K562 (cell line): Measurements from ENCODE around the gene PRSS38. TPM values are rescaled to one million over a fixed set of nuclear protein-coding genes. Genes with fewer than 3 reads are reported as not detected.

Source experiments
- ATAC-seq: fragments of 200-7000 bp; cut with Tn5 transposase; 3 replicates; pipeline ENCODE4 v1.9.1; 2020; ENCODE audit warnings: moderate library complexity
- BruUV-seq: library from RNA; stranded (reverse); fragments of 400-500 nt; replicated peaks from 2 replicates; lab custom pipeline; 2021; lab: Mats Ljungman, UMichigan
- CTCF ChIA-PET: fragments of 300-600 bp; formaldehyde crosslinking; extraction: SDS; loops from one replicate; lab custom pipeline; 2021; ENCODE audit warnings: low intra/inter-chr PET ratio; lab: Yijun Ruan, JAX
- POLR2A ChIA-PET: fragments of 300-600, 350-650 bp; sonication (Branson Sonifier 250); formaldehyde crosslinking; extraction: SDS; loops from one replicate; lab custom pipeline; 2021; ENCODE audit warnings: antibody characterized with exemption, inconsistent platforms; lab: Yijun Ruan, JAX
- DNase-seq, 4 experiments: peaks; one replicate each; pipeline versions ENCODE4 v3.0.0 to v3.0.0-alpha.2; 2011 to 2018; ENCODE audit warnings: low spot score in 3 of 4, mixed read lengths in 3 of 4; ENCODE audit errors: extremely low read depth in 1 of 4
- FAIRE-seq: peaks from 2 replicates; lab custom pipeline; 2011; peaks lifted over from hg19 to GRCh38; lab: Jason Lieb, UNC
- H2AFZ ChIP-seq: 2 replicates; pipeline ENCODE4 v1.6.0; 2011; ENCODE audit warnings: low read depth, low read length, control low read depth, inconsistent platforms
- H3K27ac ChIP-seq: fragments of 200-600 bp; 3 replicates; pipeline ENCODE4 v1.8.0; 2011; ENCODE audit warnings: low read depth, mild to moderate bottlenecking, control low read depth, inconsistent platforms, low read length, moderate library complexity, mixed read lengths; ENCODE audit errors: extremely low read depth
- H3K27me3 ChIP-seq, 2 experiments: fragments of 300-600 bp in 1 of 2; 2 replicates in 1 of 2; 3 replicates in 1 of 2; pipeline versions ENCODE4 v1.6.0 to v1.8.0; 2011; ENCODE audit warnings: inconsistent platforms in 2 of 2, low read length in 2 of 2, mild to moderate bottlenecking in 1 of 2, mixed read lengths in 1 of 2, moderate library complexity in 1 of 2; ENCODE audit not compliant: control insufficient read depth in 2 of 2, insufficient read depth in 2 of 2
- H3K36me3 ChIP-seq: fragments of 300-600 bp; 3 replicates; pipeline ENCODE4 v1.8.0; 2011; ENCODE audit warnings: mild to moderate bottlenecking, low read length, inconsistent platforms; ENCODE audit not compliant: control insufficient read depth, insufficient read depth
- H3K4me1 ChIP-seq, 2 experiments: fragments of 200-600 bp in 1 of 2; replicated peaks in 1 of 2; 2 replicates in 1 of 2; 3 replicates in 1 of 2; pipeline versions ENCODE4 v1.5.1 to v1.8.0; 2011; ENCODE audit warnings: inconsistent platforms in 2 of 2, low read length in 2 of 2, mild to moderate bottlenecking in 1 of 2, mixed read lengths in 1 of 2, moderate library complexity in 1 of 2; ENCODE audit not compliant: control insufficient read depth in 2 of 2, insufficient read depth in 2 of 2
- H3K4me2 ChIP-seq: 2 replicates; pipeline ENCODE4 v1.6.1; 2011; ENCODE audit warnings: low read length, control low read depth, inconsistent platforms, mixed read lengths; ENCODE audit not compliant: insufficient read depth
- H3K4me3 ChIP-seq: fragments of 200-600 bp; sonication (generic), shearing (Covaris generic); 2 replicates; pipeline ENCODE4 v1.5.1; 2016; ENCODE audit warnings: control low read depth, inconsistent platforms
- H3K79me2 ChIP-seq: fragments of 200-600 bp; 3 replicates; pipeline ENCODE4 v1.8.0; 2011; ENCODE audit warnings: low read length, inconsistent platforms; ENCODE audit not compliant: control insufficient read depth, insufficient read depth
- H3K9ac ChIP-seq, 2 experiments: 2 replicates each; pipeline versions ENCODE4 v1.6.0 to v1.6.1; 2011; ENCODE audit warnings: low read depth in 2 of 2, low read length in 2 of 2, control low read depth in 1 of 2, inconsistent platforms in 1 of 2, mild to moderate bottlenecking in 1 of 2, mixed read lengths in 1 of 2; ENCODE audit not compliant: insufficient read depth in 1 of 2
- H3K9me1 ChIP-seq: one replicate; pipeline ENCODE4 v1.6.0; 2011; ENCODE audit warnings: inconsistent platforms, mild to moderate bottlenecking, low read length, moderate library complexity; ENCODE audit not compliant: control insufficient read depth, insufficient read depth
- H3K9me3 ChIP-seq: replicated peaks from 2 replicates; pipeline ENCODE4 v1.5.1; 2011; ENCODE audit warnings: low read depth, low read length, inconsistent platforms; ENCODE audit not compliant: control insufficient read depth, insufficient read depth
- H4K20me1 ChIP-seq: replicated peaks from 2 replicates; pipeline ENCODE4 v1.6.1; 2011; ENCODE audit warnings: low read length, inconsistent platforms, mixed read lengths; ENCODE audit not compliant: control insufficient read depth, insufficient read depth
- ARHGAP35 ChIP-seq: fragments of 450-650 bp; IDR thresholded peaks from 2 replicates; pipeline ENCODE4 v1.6.1; 2018; ENCODE audit not compliant: partially characterized antibody
- CBFA2T2 ChIP-seq: fragments of 450-650 bp; conservative IDR thresholded peaks from 2 replicates; pipeline ENCODE4 v1.6.1; 2017; ENCODE audit warnings: mild to moderate bottlenecking
- CHCHD3 ChIP-seq: fragments of 250-450 bp; sonication (Bioruptor Pico); IDR thresholded peaks from 2 replicates; pipeline ENCODE4 v2.1.2; 2022; ENCODE audit warnings: mild to moderate bottlenecking
- JUNB ChIP-seq: fragments of 450-650 bp; formaldehyde crosslinking; conservative IDR thresholded peaks from 2 replicates; pipeline ENCODE4 v1.4.0; 2020; ENCODE audit warnings: mild to moderate bottlenecking
- KDM5B ChIP-seq: fragments of 200-600 bp; sonication (generic); IDR thresholded peaks from 2 replicates; pipeline ENCODE4 v1.6.1; 2012; ENCODE audit warnings: low read depth, mild to moderate bottlenecking, moderate library complexity, low read length, control low read depth, inconsistent platforms; ENCODE audit not compliant: insufficient replicate concordance
- KLF10 ChIP-seq: fragments of 250-450 bp; sonication (Bioruptor Pico); IDR thresholded peaks from 2 replicates; pipeline ENCODE4 v1.6.1; 2021; ENCODE audit warnings: matching md5 sums
- KLF6 ChIP-seq: fragments of 250-450 bp; sonication (Bioruptor Pico); IDR thresholded peaks from 2 replicates; pipeline ENCODE4 v1.4.0; 2020; ENCODE audit warnings: mild to moderate bottlenecking, moderate library complexity, borderline replicate concordance
- MEF2A ChIP-seq: IDR thresholded peaks from 2 replicates; pipeline ENCODE4 v1.6.1; 2011; ENCODE audit warnings: low read depth, mild to moderate bottlenecking, low read length, moderate library complexity; ENCODE audit not compliant: control insufficient read depth
- NCOA1 ChIP-seq: fragments of 450-650 bp; IDR thresholded peaks from 2 replicates; pipeline ENCODE4 v1.6.1; 2016; ENCODE audit warnings: low read depth
- NFE2L1 ChIP-seq: fragments of 450-650 bp; IDR thresholded peaks from 2 replicates; pipeline ENCODE4 v1.6.1; 2016; ENCODE audit warnings: missing genetic modification characterization, low read depth, mild to moderate bottlenecking, missing compliant biosample characterization, moderate library complexity, borderline replicate concordance
- NR2C2 ChIP-seq, 2 experiments: fragments of 200-800 bp in 1 of 2; sonication (Bioruptor generic) in 1 of 2; sonication (generic) in 1 of 2; formaldehyde crosslinking in 1 of 2; IDR thresholded peaks; 2 replicates each; pipeline versions ENCODE4 v1.6.1 to v1.8.0; 2016 to 2022; ENCODE audit warnings: mild to moderate bottlenecking in 1 of 2, missing compliant biosample characterization in 1 of 2, missing genetic modification characterization in 1 of 2, missing genetic modification reagents in 1 of 2
- NR3C1 ChIP-seq: sonication (generic); formaldehyde crosslinking; IDR thresholded peaks from 2 replicates; pipeline ENCODE4 v1.8.1; 2022; ENCODE audit warnings: missing genetic modification reagents
- PHF8 ChIP-seq: fragments of 200-600 bp; sonication (generic); IDR thresholded peaks from 2 replicates; pipeline ENCODE4 v1.6.1; 2012; ENCODE audit warnings: mixed run types, mild to moderate bottlenecking, inconsistent platforms, low read length, moderate library complexity, borderline replicate concordance
- POLR3G ChIP-seq: IDR thresholded peaks from 2 replicates; pipeline ENCODE4 v1.6.1; 2011; ENCODE audit not compliant: insufficient read length, insufficient replicate concordance; ENCODE audit errors: extremely low read depth
- RB1 ChIP-seq: fragments of 450-650 bp; IDR thresholded peaks from 2 replicates; pipeline ENCODE4 v1.6.1; 2017; ENCODE audit warnings: low read depth, mild to moderate bottlenecking
- STAT5B ChIP-seq: fragments of 250-450 bp; sonication (Bioruptor Pico); IDR thresholded peaks from 2 replicates; pipeline ENCODE4 v1.8.0; 2021; ENCODE audit warnings: mild to moderate bottlenecking, inconsistent platforms
- ZBTB12 ChIP-seq: fragments of 250-450 bp; sonication (Bioruptor Pico); IDR thresholded peaks from 2 replicates; pipeline ENCODE4 v1.4.0; 2020
- ZFP36 ChIP-seq: fragments of 150-350 bp; IDR thresholded peaks from 2 replicates; pipeline ENCODE4 v1.6.1; 2018; ENCODE audit warnings: low read length, low read depth; ENCODE audit not compliant: partially characterized antibody
- ZNF146 ChIP-seq: IDR thresholded peaks from one replicate; pipeline ENCODE4 v1.6.1; 2018; ENCODE audit warnings: missing compliant biosample characterization; ENCODE audit not compliant: unreplicated experiment
- ZNF76 ChIP-seq: fragments of 250-450 bp; sonication (Bioruptor Pico); IDR thresholded peaks from 2 replicates; pipeline ENCODE4 v1.4.0; 2020; ENCODE audit warnings: mild to moderate bottlenecking, moderate library complexity, borderline replicate concordance
- WGBS: fragments of 100-300 bp; shearing (Covaris generic); methylation state at CpG from one replicate; pipeline ENCODE4 v1.1.6; 2016; ENCODE audit warnings: low coverage, mixed read lengths; ENCODE audit not compliant: insufficient coverage; ENCODE audit errors: missing lambda C conversion rate; 5-methylcytosine and 5-hydroxymethylcytosine counted together
- in situ Hi-C: fragments of 300-500 bp; cut with MboI; formaldehyde crosslinking; loops from 4 replicates; pipeline ENCODE4 v1.15.0; 2018; ENCODE audit warnings: inconsistent platforms, mixed read lengths
- intact Hi-C: fragments of 100-400 bp; cut with micrococcal nuclease; formaldehyde crosslinking; loops from 2 replicates; pipeline ENCODE4 v1.14.2; 2022
- polyA plus RNA-seq, 8 experiments: library from polyadenylated mRNA; depleted of rRNA in 4 of 8; stranded (reverse) in 5 of 8; unstranded in 3 of 8; fragments of >200 nt; fragmentation: Nextera tagmentation in 2 of 8; fragmentation: Illumina TruSeq in 1 of 8; extraction: Ambion mirVana in 2 of 8; extraction: Trizol in 1 of 8; gene quantifications; 2 replicates each; pipeline versions ENCODE4 v1.2.1 to v1.2.3, GENCODE V29; 2011 to 2014; ENCODE audit warnings: inconsistent platforms in 1 of 8, missing spikeins in 1 of 8
- total RNA-seq, 7 experiments: library from RNA; depleted of rRNA in 6 of 7; stranded (reverse); fragments of >200 nt in 6 of 7; fragmentation: Illumina TruSeq in 2 of 7; extraction: Trizol in 2 of 7; gene quantifications; 2 replicates each; pipeline versions ENCODE4 v1.2.1 to v1.2.3, GENCODE V29; 2011 to 2021; ENCODE audit warnings: low replicate concordance in 1 of 7

Gene PRSS38
- total and polyA plus RNA-seq, 9 of the 15 experiments (the other 6 are each of a cell fraction or from before 2014, with no cell fraction given), result 0.09 to 0.14 TPM; not detected in 7

- TF ChIP-seq RB1 (no peak), ARHGAP35 (no peak), NFE2L1 (tag) (no peak)
Measured at GRCh38 chr1:227781314-227781930, 34.1 kb upstream of the PRSS38 start (continued).

- H3K36me3 ChIP-seq, result peaks cover 16% of the 10 kb centered on the region; the same call in 2 of the 3 replicates
- no TSS peak for BruUV-seq
- no peak overlapping the region for H3K27ac ChIP-seq
- peaks cover 0 to 18% of the 10 kb centered on the region in 2 experiments; a peak in 2 of 5 replicates for H3K4me1 ChIP-seq
- no peak for FAIRE-seq
- ChIA-PET CTCF (no interaction called here), POLR2A (interaction anchor here (0.7 kb wide), 1 partner anchor 19 kb away, joined by 4 read pairs; no protein-coding TSS in a partner anchor)
- 87% methylated on average over 4 of the region's 4 CpGs for WGBS
- intact Hi-C loops, result no loop called here
- H3K4me2 ChIP-seq, result no peak overlapping the region
- no peaks in the 10 kb centered on the region for H3K9me1 ChIP-seq
- H3K9me3 ChIP-seq, result no peaks in the 10 kb centered on the region
- H3K79me2 ChIP-seq, result no peaks in the 10 kb centered on the region
- DNase-seq, result no peak
- peaks cover 2 to 9% of the 10 kb centered on the region in 2 experiments; a peak in 3 of 5 replicates for H3K27me3 ChIP-seq
- in situ Hi-C loops, result no loop called here
- no peak for ATAC-seq
- peaks cover 7% of the 10 kb centered on the region; the same call in 1 of the 2 replicates for H4K20me1 ChIP-seq
- H3K9ac ChIP-seq, result no peak overlapping the region
- H3K4me3 ChIP-seq, result no peak overlapping the region
- no peak overlapping the region for H2AFZ ChIP-seq
- TF ChIP-seq ZNF76 (CRISPR knock-in tag) (no peak), KLF6 (CRISPR knock-in tag) (no peak), NR3C1 (CRISPR knock-in tag) (no peak), NCOA1 (no peak), KLF10 (CRISPR knock-in tag) (no peak), MEF2A (no peak), PHF8 (no peak), CBFA2T2 (no peak), ZFP36 (no peak), JUNB (CRISPR knock-in tag) (no peak), KDM5B (no peak), POLR3G (no peak), ZBTB12 (no peak), CHCHD3 (CRISPR knock-in tag) (no peak), NR2C2 (CRISPR knock-in tag; IDR thresholded peaks at IDR 0.05) (no peak), NR2C2 (tag; IDR thresholded peaks at IDR 0.05) (no peak), STAT5B (CRISPR knock-in tag) (no peak), ZNF146 (CRISPR knock-in tag) (no peak)
Measured at GRCh38 chr1:227782226-227782625, 33.2 kb upstream of the PRSS38 start.
